Measurements from ENCODE around the gene UHRF2.
"Not testable (repeated sequence)": the region's sequence is repeated elsewhere in the genome, so short reads cannot be mapped to it uniquely, and the experiment has no call there.

Gene UHRF2

DNA sequence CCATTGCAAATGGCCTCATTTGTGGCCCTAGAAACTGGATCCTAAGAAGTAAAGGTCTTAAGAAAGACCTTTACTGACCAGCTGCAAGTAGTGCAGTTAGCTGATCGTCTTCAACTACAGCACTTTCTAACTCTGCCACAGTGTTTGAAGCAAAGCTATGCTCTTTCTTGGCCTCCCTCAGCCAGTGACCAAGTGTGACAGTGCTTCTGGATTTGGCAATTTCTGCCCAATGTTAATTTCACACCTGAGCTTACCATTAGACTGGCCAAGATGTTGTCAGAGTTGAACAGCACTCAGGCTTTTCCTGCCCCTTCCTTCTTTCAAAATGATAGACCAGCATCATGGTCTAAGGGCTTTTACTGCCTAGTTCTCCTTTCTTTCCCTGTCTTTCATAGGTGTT is 36.1 kb downstream of the UHRF2 start:
- no peak for DNase-seq (ENCODE audit: low read depth)
- TF ChIP-seq, protein P1, sequence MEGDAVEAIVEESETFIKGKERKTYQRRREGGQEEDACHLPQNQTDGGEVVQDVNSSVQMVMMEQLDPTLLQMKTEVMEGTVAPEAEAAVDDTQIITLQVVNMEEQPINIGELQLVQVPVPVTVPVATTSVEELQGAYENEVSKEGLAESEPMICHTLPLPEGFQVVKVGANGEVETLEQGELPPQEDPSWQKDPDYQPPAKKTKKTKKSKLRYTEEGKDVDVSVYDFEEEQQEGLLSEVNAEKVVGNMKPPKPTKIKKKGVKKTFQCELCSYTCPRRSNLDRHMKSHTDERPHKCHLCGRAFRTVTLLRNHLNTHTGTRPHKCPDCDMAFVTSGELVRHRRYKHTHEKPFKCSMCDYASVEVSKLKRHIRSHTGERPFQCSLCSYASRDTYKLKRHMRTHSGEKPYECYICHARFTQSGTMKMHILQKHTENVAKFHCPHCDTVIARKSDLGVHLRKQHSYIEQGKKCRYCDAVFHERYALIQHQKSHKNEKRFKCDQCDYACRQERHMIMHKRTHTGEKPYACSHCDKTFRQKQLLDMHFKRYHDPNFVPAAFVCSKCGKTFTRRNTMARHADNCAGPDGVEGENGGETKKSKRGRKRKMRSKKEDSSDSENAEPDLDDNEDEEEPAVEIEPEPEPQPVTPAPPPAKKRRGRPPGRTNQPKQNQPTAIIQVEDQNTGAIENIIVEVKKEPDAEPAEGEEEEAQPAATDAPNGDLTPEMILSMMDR (conservative IDR thresholded peaks at IDR 0.05; ENCODE audit: low read depth, low read length): no peak
- H3K4me3 ChIP-seq (ENCODE audit: low read length): no peak overlapping the region

DNA sequence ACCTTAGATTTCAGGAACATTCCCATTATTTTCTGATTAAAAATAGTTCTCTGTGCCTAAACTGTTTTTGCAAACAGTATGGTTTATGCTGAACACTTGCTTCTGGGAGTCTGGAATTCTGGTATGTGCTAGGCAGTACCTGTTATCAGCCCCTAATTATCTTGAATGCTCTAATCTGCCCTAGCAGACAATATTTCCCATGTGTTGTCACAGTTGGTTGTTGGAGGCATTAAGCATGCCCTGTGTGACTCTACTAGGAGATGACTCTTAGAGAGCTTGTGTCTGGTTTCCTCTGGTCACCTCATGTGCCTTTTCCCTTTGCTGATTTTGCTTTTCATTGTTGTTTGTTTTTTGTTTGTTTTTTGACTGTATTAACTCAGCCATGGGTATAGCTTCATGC is 36.6 kb downstream of the UHRF2 start:
- peak; percentile 75 for DNase-seq (ENCODE audit: low read depth)
- no peak overlapping the region for H3K4me3 ChIP-seq (ENCODE audit: low read length)
- TF ChIP-seq, protein P1 (conservative IDR thresholded peaks at IDR 0.05; ENCODE audit: low read depth, low read length): no peak

DNA sequence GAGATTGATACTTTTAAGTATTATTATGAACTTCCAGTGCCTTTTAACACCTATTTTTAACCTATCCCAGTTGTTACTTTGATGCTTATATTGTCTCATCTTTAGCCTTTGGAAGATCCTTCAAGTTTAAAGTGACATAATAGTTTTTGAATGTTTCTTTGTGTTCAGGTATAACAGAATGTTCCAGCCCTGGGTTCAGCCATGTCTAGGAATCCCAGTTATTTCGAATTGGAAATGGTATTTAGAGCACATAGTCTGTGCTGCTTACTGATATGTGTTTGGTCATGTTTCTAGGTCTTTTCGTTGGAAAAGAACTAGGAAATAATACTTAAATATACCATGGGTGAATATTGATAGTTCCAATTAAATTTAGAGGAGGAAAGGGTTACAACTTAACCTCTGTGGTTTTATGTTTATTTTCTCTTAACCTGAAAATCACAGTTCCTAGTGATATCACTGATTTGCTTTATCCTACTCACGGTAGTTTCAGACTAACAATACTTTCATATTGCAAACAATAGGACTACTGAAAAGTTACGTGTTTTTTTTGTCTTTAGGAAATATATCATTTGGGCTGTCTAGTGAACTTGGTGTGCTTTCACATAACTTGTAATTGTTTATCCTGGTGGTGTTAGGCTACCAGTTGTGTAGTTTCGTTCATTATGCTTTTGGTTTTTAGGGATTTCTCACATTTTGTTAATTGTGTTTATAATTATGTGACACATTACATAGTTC is 37.8 kb downstream of the UHRF2 start:
- DNase-seq (ENCODE audit: low read depth): no peak
- H3K4me3 ChIP-seq (ENCODE audit: low read length): no peak overlapping the region
- TF ChIP-seq, protein P1 (conservative IDR thresholded peaks at IDR 0.05; ENCODE audit: low read depth, low read length): no peak

DNA sequence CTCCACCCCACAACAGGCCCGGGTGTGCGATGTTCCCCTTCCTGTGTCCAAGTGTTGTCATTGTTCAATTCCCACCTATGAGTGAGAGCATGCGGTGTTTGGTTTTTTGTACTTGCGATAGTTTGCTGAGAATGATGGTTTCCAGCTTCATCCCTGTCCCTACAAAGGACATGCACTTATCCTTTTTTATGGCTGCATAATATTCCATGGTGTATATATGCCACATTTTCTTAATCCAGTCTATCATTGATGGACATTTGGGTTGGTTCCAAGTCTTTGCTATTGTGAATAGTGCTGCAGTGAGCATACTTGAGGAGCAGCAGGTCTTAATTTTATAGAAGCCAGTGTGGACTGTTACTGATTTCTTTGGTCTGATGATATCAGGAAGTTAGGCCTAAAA is 42.3 kb downstream of the UHRF2 start:
- not testable (repeated sequence) for DNase-seq (ENCODE audit: low read depth); H3K4me3 ChIP-seq (ENCODE audit: low read length)

DNA sequence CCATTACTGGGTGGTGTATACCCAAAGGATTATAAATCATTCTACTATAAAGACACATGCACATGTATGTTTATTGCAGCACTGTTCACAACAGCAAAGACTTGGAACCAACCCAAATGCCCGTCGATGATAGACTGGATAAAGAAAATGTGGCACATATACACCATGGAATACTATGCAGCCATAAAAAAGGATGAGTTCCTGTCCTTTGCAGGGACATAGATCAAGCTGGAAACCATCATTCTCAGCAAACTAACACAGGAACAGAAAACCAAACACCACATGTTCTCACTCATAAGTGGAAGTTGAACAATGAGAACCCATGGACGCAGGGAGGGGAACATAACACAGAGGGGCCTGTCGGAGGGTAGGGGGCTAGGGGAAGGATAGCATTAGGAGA is 45.7 kb downstream of the UHRF2 start:
- not testable (repeated sequence) for DNase-seq (ENCODE audit: low read depth); H3K4me3 ChIP-seq (ENCODE audit: low read length)

DNA sequence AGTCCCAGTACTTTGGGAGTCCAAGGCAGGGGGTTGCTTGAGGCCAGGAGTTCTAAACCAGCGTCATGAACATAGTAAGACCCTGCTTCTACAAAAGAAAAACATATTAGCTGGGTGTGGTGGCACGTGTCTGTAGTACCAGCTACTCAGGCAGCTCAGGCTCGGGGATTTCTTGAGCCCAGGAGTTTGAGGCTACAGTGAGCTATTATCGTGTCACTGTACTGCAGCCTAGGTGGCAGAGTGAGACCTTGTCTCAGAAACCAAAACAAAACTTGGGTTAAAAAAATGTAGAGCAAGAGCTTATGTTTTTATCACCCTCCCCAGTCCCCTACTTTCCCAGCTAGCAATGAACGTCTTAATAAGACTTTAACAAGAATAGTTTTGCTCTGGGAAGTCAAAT is 46.7 kb downstream of the UHRF2 start:
- TF ChIP-seq, protein P1 (conservative IDR thresholded peaks at IDR 0.05; ENCODE audit: low read depth, low read length): no peak
- H3K4me3 ChIP-seq (ENCODE audit: low read length): no peak overlapping the region
- no peak for DNase-seq (ENCODE audit: low read depth)

DNA sequence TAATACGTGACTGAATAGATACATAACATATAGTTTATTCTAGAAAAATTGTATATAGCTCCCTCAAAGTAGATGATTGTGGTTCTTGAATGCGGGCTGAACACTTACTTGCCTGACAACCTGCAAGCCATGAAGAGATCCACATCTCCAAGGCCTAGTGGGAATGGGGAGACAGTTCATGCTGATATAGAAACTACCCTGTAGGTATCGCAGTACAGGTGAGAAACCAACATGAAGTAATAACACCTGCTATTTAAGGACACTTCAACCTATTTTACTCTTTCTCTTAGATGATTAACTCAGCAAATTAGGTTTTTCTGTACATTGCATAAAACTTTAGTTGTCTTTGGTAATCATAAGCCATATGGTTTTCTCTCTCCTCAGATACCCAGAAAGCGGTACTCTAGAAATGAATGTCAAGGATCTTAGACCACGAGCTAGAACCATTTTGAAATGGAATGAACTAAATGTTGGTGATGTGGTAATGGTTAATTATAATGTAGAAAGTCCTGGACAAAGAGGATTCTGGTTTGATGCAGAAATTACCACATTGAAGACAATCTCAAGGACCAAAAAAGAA is 47.3 kb downstream of the UHRF2 start:
- DNase-seq (ENCODE audit: low read depth): no peak
- TF ChIP-seq, protein P1 (conservative IDR thresholded peaks at IDR 0.05; ENCODE audit: low read depth, low read length): no peak
- H3K4me3 ChIP-seq (ENCODE audit: low read length): no peak overlapping the region

DNA sequence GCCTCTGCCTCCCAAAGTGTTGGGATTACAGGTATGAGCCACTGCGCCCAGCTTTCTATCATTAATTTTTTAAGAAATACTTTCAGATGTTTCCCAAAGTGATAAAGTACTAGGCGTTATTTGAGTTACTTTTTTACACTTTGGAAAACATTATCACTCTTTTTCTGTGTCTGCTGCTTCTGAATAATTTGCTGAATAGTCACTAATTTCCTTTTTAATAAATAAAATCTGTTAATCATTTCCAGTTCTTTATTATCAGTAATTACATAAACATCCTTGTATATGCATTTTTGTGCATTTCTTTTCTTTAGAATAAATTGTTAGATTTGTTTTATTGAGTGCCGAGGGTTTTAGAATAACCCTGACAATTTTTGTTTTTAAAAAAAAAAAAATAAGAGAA is 48.6 kb downstream of the UHRF2 start:
- no peak overlapping the region for H3K4me3 ChIP-seq (ENCODE audit: low read length)
- TF ChIP-seq, protein P1 (conservative IDR thresholded peaks at IDR 0.05; ENCODE audit: low read depth, low read length): no peak
- DNase-seq (ENCODE audit: low read depth): no peak

Data from retinal pigment epithelial cell (primary cell).